ENCODE data around the gene PRRC2A.

- no peak for TF ChIP-seq POLR2A (IDR thresholded peaks at IDR 0.05)
- TF ChIP-seq CTCF (IDR thresholded peaks at IDR 0.05) = no peak
These were observed 45.9 kb downstream of the PRRC2A start for GRCh38 chr6:31666337-31666965.
